Measurements from ENCODE around the gene SBF1. TPM values are rescaled to one million over a fixed set of nuclear protein-coding genes. Genes with fewer than 3 reads are reported as not detected.

SBF1 gene, protein sequence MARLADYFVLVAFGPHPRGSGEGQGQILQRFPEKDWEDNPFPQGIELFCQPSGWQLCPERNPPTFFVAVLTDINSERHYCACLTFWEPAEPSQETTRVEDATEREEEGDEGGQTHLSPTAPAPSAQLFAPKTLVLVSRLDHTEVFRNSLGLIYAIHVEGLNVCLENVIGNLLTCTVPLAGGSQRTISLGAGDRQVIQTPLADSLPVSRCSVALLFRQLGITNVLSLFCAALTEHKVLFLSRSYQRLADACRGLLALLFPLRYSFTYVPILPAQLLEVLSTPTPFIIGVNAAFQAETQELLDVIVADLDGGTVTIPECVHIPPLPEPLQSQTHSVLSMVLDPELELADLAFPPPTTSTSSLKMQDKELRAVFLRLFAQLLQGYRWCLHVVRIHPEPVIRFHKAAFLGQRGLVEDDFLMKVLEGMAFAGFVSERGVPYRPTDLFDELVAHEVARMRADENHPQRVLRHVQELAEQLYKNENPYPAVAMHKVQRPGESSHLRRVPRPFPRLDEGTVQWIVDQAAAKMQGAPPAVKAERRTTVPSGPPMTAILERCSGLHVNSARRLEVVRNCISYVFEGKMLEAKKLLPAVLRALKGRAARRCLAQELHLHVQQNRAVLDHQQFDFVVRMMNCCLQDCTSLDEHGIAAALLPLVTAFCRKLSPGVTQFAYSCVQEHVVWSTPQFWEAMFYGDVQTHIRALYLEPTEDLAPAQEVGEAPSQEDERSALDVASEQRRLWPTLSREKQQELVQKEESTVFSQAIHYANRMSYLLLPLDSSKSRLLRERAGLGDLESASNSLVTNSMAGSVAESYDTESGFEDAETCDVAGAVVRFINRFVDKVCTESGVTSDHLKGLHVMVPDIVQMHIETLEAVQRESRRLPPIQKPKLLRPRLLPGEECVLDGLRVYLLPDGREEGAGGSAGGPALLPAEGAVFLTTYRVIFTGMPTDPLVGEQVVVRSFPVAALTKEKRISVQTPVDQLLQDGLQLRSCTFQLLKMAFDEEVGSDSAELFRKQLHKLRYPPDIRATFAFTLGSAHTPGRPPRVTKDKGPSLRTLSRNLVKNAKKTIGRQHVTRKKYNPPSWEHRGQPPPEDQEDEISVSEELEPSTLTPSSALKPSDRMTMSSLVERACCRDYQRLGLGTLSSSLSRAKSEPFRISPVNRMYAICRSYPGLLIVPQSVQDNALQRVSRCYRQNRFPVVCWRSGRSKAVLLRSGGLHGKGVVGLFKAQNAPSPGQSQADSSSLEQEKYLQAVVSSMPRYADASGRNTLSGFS (N-terminal part only)
- total RNA-seq: 102 and 137 TPM in 2 replicates

DNA sequence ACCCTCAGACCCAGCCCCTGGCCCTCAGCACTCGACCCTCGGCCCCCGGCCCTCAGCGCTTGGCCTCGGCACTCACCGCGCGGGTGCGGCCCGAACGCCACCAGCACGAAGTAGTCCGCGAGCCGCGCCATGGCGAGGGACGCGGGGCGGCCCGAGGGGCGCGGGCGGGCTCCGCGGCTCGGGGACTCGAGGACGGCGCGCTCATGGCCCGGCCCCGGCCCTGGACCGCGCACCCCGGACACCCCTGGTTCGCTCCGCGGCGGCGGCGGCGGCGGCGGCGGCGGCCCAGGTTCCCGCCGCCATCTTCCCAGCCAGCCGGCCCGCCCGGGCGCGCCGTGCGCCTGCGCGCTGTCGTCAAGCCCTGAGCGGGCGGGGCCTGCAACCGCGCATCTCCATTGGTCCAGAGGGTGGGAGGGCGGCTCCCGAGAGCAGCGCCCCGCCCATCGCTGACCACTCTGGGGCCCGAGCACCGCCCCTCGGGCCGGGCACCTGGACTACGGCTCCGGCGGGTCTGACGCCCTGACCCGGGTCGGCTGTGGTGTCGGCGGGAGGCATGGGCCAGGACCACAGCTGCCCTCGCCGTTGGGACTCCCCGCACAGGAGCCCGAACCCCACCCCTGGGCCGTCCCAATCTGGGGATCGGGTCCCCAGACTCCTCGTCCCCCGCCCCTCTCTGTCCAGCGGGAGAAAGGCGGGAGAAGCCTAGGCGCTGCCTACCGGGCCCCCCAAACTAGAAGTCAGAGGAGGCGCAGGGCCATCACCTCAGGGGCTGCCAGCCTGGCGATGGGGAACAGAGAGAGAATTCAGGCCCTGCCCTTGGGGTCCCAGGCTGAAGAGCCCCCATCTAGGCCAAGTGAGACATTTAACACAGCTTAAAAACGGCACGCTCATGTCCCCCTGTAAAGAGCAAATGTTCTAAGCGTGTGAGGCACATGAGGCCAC is at the start of gene SBF1:
SBF1 (minus strand) TSS at position 326 of the 942 bp plus-strand sequence; CDS start at position 131, 195 bp downstream.

DNA sequence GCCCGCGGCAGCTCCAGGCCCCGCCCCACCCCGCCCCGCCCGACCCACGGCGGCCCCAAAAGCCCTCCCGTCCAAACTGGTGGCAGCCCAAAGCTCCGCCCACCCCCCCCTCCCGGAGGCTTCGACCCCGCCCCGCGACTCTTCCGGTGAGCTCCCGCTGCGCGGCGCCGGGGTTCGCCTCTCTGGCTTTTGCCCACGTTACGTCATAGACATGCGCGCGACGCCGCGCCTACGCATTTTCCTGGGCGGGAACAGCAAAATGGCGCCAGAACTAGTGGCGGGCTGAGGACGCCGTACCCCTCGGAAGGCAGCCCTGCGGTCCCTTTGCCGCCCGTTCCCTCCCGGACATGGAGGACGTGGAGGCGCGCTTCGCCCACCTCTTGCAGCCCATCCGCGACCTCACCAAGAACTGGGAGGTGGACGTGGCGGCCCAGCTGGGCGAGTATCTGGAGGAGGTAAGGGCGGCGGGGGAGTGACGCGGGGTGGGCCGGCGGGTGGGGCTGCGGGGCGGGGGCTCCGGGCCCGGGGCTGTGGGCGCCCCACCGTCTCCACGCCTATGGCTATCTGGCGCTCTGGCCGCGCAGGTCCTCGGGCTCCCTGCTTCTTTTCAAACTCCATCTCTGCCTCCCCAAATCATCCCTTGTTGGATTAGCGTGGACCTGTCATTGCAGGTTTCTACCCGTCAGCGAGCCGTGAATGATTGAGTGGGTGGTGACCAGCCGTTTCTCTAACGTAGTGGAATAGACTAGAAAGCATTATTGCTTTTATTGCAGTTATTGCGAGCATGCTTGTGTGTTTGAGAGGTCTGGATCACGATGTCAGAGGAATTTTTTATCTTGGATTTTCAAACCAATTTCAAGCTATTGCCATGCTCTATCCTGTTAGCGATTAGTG is 33.4 kb upstream of the SBF1 start, which contains the start of gene NCAPH2:
NCAPH2 (plus strand) TSS at position 234 of the 894 bp plus-strand sequence; CDS start at position 348, 114 bp downstream.

DNA sequence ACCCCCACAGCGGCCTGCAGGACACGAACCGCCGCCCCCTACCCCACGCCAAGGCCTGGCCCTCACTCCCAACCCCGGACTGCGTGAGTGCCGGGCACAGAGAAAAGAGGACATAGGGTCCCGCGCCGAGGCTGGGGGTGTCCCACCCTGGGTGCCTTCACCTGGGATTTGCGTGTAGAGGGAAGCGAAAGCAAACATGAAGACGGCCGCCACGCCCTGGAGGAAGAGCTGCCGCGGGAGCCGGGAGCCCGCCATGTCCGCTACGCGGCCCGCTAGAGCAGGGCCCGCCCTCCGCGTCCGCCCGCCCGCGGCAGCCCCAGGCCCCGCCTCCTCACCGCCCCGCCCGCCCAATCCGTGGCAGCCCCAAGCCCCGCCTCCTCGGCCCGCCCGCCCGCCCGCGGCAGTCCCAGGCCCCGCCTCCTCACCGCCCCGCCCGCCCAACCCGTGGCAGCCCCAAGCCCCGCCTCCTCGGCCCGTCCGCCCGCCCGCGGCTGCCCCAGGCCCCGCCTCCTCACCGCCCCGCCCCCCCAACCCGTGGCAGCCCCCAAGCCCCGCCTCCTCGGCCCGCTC is 32.7 kb upstream of the SBF1 start, which contains the start of gene LMF2:
LMF2 (minus strand) TSS at position 282 of the 570 bp plus-strand sequence; CDS start at position 255, 27 bp downstream.

DNA sequence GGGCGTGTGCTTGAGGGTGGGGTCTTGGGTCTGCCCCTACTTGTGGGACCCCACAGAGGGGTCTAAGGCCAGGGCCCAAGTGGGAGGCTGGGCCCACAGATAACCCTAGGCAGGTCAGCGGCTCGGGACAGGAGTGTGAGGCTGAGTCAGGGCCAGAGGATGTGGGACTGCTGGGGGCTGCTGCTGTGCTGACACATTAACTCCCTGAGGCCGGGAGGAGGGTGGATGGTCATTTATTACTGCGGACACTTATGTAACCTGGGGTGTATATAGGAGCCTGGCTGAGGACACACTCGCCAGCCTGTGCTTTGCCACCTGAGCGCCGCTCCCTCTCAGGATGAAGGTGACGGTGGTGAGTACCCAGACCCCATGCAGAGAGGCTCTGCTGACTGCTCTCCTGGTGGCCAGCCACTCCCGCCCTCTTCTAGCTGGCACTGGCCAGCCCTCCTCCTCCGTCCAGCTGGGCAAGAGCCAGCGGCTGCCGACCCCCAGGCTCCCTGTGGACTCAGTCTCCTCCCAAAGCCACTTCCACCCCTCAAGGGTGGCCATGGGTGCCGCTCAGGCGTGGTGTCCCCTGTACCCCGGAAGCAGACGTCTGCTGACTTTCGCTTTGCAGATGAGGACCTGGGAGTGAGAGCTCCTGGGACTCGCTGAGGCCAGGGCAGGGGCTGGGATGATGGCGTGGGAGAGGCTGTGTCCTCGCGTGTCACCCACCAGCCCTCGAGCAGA is 11.9 kb upstream of the SBF1 start, which contains the start of gene MIOX:
MIOX (plus strand) TSS at position 299 of the 729 bp plus-strand sequence; CDS start at position 338, 39 bp downstream.

DNA sequence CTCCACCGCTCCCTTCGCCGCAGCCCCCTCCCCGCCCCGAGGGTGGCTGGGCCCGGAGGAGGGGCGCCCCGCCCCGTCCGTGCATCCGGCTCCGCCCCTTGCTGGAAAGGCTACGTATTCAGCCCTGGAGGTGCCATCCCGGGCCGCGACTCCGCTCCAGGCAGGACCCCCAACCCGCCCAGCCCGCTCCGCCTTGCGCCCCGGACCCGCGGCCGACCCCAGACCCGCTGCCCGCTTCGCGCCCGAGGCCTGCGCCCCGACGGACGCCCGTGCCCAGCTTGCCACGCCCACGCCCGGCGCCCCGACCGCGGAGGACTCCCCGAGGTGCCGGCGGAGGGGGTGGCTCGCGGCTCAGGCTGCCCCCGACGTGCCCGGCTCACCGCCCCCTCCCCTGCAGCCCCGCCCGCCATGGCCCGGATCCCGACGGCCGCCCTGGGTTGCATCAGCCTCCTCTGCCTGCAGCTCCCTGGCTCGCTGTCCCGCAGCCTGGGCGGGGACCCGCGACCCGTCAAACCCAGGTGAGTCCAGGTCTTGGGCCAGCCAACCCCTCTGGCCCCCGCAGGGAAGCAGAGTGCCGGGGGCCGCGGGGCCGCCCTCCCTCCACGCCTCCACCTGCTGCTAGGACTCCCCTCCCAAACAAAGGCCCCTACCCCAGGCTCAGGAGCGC is 6.7 kb upstream of the SBF1 start, which contains the start of gene ADM2:
ADM2 (plus strand) TSS at position 104 of the 667 bp plus-strand sequence; CDS start at position 409, 305 bp downstream.

Other genes with a start within 250 kb of the SBF1 start
- gene TUBGCP6, start 230.0 kb downstream of the SBF1 start, total RNA-seq: 19.4 and 23.6 TPM in 2 replicates
- gene HDAC10, start 223.8 kb downstream of the SBF1 start, total RNA-seq: 16.9 and 17.7 TPM in 2 replicates
- gene MAPK12, start 213.4 kb downstream of the SBF1 start, total RNA-seq: 11.7 and 27.7 TPM in 2 replicates
- 2.8 and 5.8 TPM in 2 replicates for gene MAPK11, start 204.7 kb downstream of the SBF1 start, total RNA-seq
- gene PLXNB2, start 167.4 kb downstream of the SBF1 start, total RNA-seq: 127 and 141 TPM in 2 replicates
- 0.96 and 1.7 TPM in 2 replicates for gene DENND6B, start 148.0 kb downstream of the SBF1 start, total RNA-seq
- 44.8 and 55.9 TPM in 2 replicates for gene PPP6R2, start 131.7 kb downstream of the SBF1 start, total RNA-seq
- gene ADM2, start 6.5 kb upstream of the SBF1 start, total RNA-seq: 2.7 and 4.3 TPM in 2 replicates
- gene MIOX, start 11.8 kb upstream of the SBF1 start, total RNA-seq: 0.72 TPM in 1 of 2 replicates, not detected in the other
- gene LMF2, start 32.7 kb upstream of the SBF1 start, total RNA-seq: 21.7 and 31.5 TPM in 2 replicates
- gene NCAPH2, start 33.2 kb upstream of the SBF1 start, total RNA-seq: 24.7 and 28.9 TPM in 2 replicates
- gene SCO2, start 50.6 kb upstream of the SBF1 start, total RNA-seq: 0.72 and 10.2 TPM in 2 replicates
- 22.0 and 234 TPM in 2 replicates for gene TYMP, start 55.0 kb upstream of the SBF1 start, total RNA-seq
- 0.24 and 0.43 TPM in 2 replicates for gene KLHDC7B, start 70.9 kb upstream of the SBF1 start, total RNA-seq
- gene SYCE3, start 87.9 kb upstream of the SBF1 start, total RNA-seq: not detected in 2 replicates
- gene CPT1B, start 103.4 kb upstream of the SBF1 start, total RNA-seq: 2.2 TPM in 1 of 2 replicates, not detected in the other
- 23.7 and 32.0 TPM in 2 replicates for gene CHKB, start 107.8 kb upstream of the SBF1 start, total RNA-seq
- 0.43 and 0.48 TPM in 2 replicates for gene MAPK8IP2, start 125.8 kb upstream of the SBF1 start, total RNA-seq
- 19.6 and 27.7 TPM in 2 replicates for gene ARSA, start 153.1 kb upstream of the SBF1 start, total RNA-seq
- 1.5 and 2.7 TPM in 2 replicates for gene SHANK3, start 197.8 kb upstream of the SBF1 start, total RNA-seq

All from tracheal epithelial cell (primary cell).